LNCAP (cell line): ENCODE results near the gene OCRL.

ENCODE experiments used
- TF ChIP-seq, protein P1 (sequence below): fragments of 450-650 bp; IDR thresholded peaks from 2 replicates; pipeline ENCODE4 v1.5.1; 2017; ENCODE audit warnings: mild to moderate bottlenecking

OCRL gene

DNA sequence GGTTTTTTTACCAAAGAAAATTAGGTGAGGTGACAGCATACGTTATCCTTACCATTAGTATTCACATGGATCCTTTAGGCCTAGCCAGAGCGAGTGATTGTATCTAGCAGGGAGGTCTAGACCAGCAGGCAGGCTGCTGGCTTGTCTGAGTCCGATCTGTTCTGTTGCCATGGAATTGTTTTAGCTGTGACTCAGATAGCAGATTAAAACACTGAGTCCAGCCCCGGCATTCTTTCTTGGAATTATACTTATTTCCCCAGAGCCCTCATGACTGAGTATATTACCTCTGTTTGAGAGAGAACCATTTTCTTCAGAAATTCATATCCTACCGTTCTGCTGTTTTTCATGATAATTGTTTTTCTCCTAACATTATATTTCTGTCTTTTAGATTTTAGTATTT, 37.4 kb downstream of the OCRL start:
- TF ChIP-seq, protein P1, sequence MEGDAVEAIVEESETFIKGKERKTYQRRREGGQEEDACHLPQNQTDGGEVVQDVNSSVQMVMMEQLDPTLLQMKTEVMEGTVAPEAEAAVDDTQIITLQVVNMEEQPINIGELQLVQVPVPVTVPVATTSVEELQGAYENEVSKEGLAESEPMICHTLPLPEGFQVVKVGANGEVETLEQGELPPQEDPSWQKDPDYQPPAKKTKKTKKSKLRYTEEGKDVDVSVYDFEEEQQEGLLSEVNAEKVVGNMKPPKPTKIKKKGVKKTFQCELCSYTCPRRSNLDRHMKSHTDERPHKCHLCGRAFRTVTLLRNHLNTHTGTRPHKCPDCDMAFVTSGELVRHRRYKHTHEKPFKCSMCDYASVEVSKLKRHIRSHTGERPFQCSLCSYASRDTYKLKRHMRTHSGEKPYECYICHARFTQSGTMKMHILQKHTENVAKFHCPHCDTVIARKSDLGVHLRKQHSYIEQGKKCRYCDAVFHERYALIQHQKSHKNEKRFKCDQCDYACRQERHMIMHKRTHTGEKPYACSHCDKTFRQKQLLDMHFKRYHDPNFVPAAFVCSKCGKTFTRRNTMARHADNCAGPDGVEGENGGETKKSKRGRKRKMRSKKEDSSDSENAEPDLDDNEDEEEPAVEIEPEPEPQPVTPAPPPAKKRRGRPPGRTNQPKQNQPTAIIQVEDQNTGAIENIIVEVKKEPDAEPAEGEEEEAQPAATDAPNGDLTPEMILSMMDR, result no peak

- TF ChIP-seq, protein P1, result no peak
Measured at GRCh38 chrX:129577877-129578276, 37.8 kb downstream of the OCRL start.

GRCh38 chrX:129581904-129582303, 41.8 kb downstream of the OCRL start:
- TF ChIP-seq, protein P1, result no peak

DNA sequence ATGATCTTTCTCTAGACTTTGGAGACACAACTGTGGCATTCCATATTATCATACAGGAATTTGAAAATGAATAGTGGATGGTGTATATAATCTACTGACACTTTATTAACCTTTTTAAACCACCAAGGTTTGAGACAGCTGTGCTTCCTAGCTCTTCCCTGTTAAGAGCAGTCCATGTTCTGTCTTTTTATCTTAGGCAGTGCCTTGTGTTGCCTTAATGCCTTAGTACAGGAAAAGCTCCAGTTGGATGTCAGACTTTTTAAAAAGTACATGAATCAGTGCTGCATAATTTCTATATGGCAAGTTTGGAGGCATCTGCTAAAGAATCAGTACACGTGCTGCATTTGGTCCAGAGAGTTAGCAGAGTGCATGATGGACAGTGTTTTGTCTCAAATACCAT, 45.1 kb downstream of the OCRL start:
- TF ChIP-seq, protein P1, result no peak

DNA sequence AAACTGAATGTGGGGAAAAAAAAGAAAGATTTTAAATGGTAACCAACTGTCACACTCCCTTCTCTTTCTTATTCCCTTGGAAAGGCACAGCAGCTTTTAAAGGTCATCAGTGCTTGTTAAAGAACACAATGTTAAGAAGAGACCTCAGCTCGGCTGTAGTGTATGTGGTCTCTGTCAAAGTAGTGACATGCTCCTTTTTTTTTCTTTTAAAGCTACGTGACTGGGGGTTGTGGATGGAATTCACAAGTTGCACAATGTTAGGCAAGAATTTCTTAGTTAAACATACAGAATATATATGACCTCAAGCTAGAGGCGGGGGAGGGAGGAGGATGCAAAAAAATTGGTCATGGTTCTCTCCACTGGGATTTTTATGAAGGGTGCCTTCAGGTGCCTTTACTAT, 45.6 kb downstream of the OCRL start:
- TF ChIP-seq, protein P1, result no peak

DNA sequence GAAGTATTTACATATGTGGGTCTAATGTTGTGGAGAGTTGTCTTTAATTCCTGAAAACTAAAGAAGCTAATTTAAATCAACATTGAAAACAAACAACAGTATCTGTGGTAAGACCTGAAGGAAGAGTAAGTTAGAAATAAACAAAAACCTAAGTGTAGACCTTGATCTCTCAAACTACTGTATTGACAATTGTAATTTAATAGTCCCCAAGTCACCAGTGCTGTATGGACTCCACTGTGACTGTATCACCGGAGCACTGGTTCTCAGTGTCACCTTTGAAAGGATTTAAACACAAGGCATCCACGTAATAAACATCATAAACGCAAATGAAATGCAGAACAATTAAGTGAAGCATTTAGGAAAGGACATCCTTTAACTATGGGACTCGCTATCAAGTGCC, 46.4 kb downstream of the OCRL start:
- TF ChIP-seq, protein P1, result no peak

DNA sequence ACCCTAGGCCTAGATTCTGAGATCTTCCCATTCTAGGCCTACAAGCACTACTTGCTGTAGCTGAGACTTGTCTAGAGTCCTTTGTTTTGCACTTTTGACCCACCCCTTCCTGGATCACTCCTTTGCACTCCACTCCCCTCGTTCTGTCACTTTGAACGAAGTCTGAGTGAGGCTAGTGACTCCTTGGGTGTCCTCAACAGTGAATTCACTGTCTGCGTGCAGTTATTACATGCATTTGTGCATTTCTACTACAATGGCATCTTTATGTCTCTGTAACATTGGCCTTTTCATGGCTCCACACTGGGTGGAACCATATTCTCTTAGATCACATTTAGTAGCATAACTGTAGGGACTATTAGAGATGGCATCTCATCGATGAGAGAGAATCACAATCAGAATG, 50.5 kb downstream of the OCRL start:
- TF ChIP-seq, protein P1, result no peak

DNA sequence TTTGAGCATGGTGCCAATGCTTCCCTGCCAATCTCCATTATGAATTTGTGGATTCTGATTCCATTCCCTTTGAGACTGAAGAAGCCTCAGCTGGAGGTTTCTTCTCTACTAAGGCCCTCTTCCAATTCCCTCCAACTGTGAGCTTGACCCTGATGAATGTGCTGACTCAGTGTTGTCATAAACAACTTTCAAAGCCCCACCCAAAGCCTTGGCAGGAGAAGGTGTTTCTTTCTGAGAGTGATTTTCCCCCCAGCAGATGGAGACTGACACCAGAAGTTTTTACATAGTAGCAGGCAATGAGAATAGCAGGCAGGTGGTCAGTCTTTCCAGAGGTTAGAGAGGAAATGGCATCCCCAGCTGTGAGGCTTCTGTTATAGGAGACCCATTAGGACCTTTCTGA, 53.1 kb downstream of the OCRL start:
- TF ChIP-seq, protein P1, result no peak
